DOHH2 (cell line): ENCODE results near the gene GIPC3.

Experiments
- H3F3A ChIP-seq: fragments of 200-600 bp; sonication (generic), shearing (Covaris generic); 2 replicates; pipeline ENCODE4 v1.6.0; 2016; ENCODE audit warnings: antibody characterized with exemption, mild to moderate bottlenecking; ENCODE audit not compliant: control insufficient read depth, insufficient read depth
- H3K27ac ChIP-seq: fragments of 200-600 bp; sonication (generic); 2 replicates; pipeline ENCODE4 v1.5.1; 2014; ENCODE audit warnings: low read depth, mild to moderate bottlenecking, low read length, moderate library complexity
- H3K27me3 ChIP-seq: fragments of 200-600 bp; sonication (generic); 2 replicates; pipeline ENCODE4 v1.6.1; 2014; ENCODE audit warnings: mild to moderate bottlenecking, low read length, mixed read lengths; ENCODE audit not compliant: control insufficient read depth
- H3K36me3 ChIP-seq: fragments of 200-600 bp; sonication (generic); 2 replicates; pipeline ENCODE4 v1.6.1; 2014; ENCODE audit warnings: mild to moderate bottlenecking, low read length, moderate library complexity, mixed read lengths; ENCODE audit not compliant: control insufficient read depth
- H3K4me1 ChIP-seq: fragments of 200-600 bp; sonication (generic); 2 replicates; pipeline ENCODE4 v1.6.1; 2014; ENCODE audit warnings: mild to moderate bottlenecking, low read length, mixed read lengths; ENCODE audit not compliant: control insufficient read depth
- H3K4me2 ChIP-seq: fragments of 200-600 bp; sonication (generic); 2 replicates; pipeline ENCODE4 v1.6.0; 2014; ENCODE audit warnings: mild to moderate bottlenecking, low read length, moderate library complexity
- H3K4me3 ChIP-seq: fragments of 200-600 bp; sonication (generic); 2 replicates; pipeline ENCODE4 v1.5.1; 2014; ENCODE audit warnings: mild to moderate bottlenecking, low read length, mixed read lengths
- H3K79me2 ChIP-seq: fragments of 200-600 bp; sonication (generic); 2 replicates; pipeline ENCODE4 v1.6.1; 2014; ENCODE audit warnings: mild to moderate bottlenecking, low read length, mixed read lengths; ENCODE audit not compliant: control insufficient read depth
- H3K9me2 ChIP-seq: fragments of 200-600 bp; sonication (generic); replicated peaks from 2 replicates; pipeline ENCODE4 v1.6.1; 2014; ENCODE audit warnings: mild to moderate bottlenecking, low read length, mixed read lengths; ENCODE audit not compliant: control insufficient read depth
- H3K9me3 ChIP-seq: fragments of 200-600 bp; sonication (generic); 2 replicates; pipeline ENCODE4 v1.6.1; 2014; ENCODE audit warnings: antibody characterized with exemption, low read length, mixed read lengths; ENCODE audit not compliant: control insufficient read depth, insufficient read depth
- H4K20me1 ChIP-seq: fragments of 200-600 bp; sonication (generic); 2 replicates; pipeline ENCODE4 v1.6.0; 2014; ENCODE audit warnings: low read depth, mild to moderate bottlenecking, antibody characterized with exemption, low read length, moderate library complexity; ENCODE audit not compliant: control insufficient read depth, insufficient read depth
- EZH2phosphoT487 ChIP-seq: fragments of 200-600 bp; sonication (generic); IDR thresholded peaks from 2 replicates; pipeline ENCODE4 v1.6.1; 2017; ENCODE audit warnings: borderline replicate concordance, mild to moderate bottlenecking, antibody characterized with exemption, low read length, moderate library complexity, mixed read lengths
- TF ChIP-seq, protein P1 (sequence below): fragments of 200-600 bp; sonication (generic); IDR thresholded peaks from one replicate; pipeline ENCODE4 v1.5.1; 2014; ENCODE audit warnings: antibody characterized with exemption, mild to moderate bottlenecking, low read depth, low read length; ENCODE audit not compliant: poor library complexity, severe bottlenecking

Gene GIPC3

DNA sequence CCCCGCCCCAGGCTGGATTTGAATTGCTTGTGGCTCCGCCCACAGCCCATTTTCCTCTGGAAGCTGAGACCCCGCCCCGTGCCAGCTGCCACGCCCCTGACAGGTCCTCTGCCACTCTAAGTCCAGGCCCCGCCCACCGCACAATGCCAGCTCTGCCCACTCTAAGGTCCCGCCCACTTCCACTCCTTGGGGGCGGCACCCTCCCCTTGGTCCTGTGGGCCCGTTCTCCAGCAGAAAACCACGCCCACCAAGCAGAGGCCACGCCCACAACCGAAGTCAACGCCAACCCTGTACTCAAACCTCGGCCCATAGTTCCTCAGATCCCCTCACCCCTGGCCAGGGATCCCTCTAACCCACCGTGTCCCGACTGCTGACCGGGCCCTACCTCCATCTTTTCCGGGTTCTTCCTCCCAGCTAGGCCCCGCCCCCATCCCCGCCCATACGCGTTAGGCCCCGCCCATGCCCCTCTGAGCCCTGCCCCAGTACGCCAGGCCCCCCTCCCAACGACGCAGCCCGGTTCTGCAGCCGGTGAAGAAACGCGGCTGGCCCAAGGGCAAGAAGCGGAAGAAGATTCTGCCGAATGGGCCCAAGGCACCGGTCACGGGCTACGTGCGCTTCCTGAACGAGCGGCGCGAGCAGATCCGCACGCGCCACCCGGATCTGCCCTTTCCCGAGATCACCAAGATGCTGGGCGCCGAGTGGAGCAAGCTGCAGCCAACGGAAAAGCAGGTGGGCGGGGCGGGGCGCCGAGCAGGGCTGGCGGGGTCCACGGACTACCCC lies 11.2 kb upstream of the GIPC3 start:
- H3K4me3 ChIP-seq: peak overlapping the region; percentile 93
- peaks cover 10% of the 10 kb centered on the region for H3K4me1 ChIP-seq
- no peaks in the 10 kb centered on the region; the same call in 1 of the 2 replicates for H4K20me1 ChIP-seq
- H3F3A ChIP-seq: no peaks in the 10 kb centered on the region; the same call in 1 of the 2 replicates
- no peaks in the 10 kb centered on the region for H3K9me2 ChIP-seq
- no peak overlapping the region for H3K27ac ChIP-seq
- TF ChIP-seq, protein P1, sequence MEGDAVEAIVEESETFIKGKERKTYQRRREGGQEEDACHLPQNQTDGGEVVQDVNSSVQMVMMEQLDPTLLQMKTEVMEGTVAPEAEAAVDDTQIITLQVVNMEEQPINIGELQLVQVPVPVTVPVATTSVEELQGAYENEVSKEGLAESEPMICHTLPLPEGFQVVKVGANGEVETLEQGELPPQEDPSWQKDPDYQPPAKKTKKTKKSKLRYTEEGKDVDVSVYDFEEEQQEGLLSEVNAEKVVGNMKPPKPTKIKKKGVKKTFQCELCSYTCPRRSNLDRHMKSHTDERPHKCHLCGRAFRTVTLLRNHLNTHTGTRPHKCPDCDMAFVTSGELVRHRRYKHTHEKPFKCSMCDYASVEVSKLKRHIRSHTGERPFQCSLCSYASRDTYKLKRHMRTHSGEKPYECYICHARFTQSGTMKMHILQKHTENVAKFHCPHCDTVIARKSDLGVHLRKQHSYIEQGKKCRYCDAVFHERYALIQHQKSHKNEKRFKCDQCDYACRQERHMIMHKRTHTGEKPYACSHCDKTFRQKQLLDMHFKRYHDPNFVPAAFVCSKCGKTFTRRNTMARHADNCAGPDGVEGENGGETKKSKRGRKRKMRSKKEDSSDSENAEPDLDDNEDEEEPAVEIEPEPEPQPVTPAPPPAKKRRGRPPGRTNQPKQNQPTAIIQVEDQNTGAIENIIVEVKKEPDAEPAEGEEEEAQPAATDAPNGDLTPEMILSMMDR: no peak
- no peak for TF ChIP-seq EZH2phosphoT487
- peaks cover 16% of the 10 kb centered on the region for H3K36me3 ChIP-seq
- H3K9me3 ChIP-seq: no peaks in the 10 kb centered on the region
- peaks cover 6% of the 10 kb centered on the region for H3K79me2 ChIP-seq
- no peaks in the 10 kb centered on the region for H3K27me3 ChIP-seq
- H3K4me2 ChIP-seq: peak overlapping the region; percentile 92

DNA sequence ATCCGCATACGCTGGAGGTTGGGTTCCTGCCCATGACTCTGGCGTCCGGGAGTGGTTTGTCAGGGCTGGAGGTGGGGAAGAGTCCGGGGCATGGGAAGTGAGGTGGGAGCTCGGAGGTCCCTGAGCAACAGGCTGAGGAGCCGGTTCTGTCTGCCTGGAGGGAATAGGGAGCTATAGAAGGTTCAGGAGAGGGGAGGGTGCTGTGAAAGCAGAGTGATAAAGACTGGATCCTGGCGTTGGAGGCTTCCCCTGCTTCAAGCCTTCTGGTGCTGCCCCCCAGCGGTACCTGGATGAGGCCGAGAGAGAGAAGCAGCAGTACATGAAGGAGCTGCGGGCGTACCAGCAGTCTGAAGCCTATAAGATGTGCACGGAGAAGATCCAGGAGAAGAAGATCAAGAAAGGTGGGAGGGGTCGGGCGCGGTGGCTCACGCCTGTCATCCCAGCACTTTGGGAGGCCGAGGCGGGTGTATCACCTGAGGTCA lies 10.0 kb upstream of the GIPC3 start:
- H3K4me1 ChIP-seq: peaks cover 10% of the 10 kb centered on the region
- no peaks in the 10 kb centered on the region for H3K9me2 ChIP-seq
- H3K36me3 ChIP-seq: peaks cover 16% of the 10 kb centered on the region
- no peaks in the 10 kb centered on the region for H3K9me3 ChIP-seq
- H3K79me2 ChIP-seq: peaks cover 6% of the 10 kb centered on the region
- H3K27ac ChIP-seq: no peak overlapping the region
- H3K4me3 ChIP-seq: no peak overlapping the region
- no peak overlapping the region for H3K4me2 ChIP-seq
- H3F3A ChIP-seq: no peaks in the 10 kb centered on the region; the same call in 1 of the 2 replicates
- no peaks in the 10 kb centered on the region; the same call in 1 of the 2 replicates for H4K20me1 ChIP-seq
- TF ChIP-seq, protein P1: no peak
- no peak for TF ChIP-seq EZH2phosphoT487
- H3K27me3 ChIP-seq: no peaks in the 10 kb centered on the region

DNA sequence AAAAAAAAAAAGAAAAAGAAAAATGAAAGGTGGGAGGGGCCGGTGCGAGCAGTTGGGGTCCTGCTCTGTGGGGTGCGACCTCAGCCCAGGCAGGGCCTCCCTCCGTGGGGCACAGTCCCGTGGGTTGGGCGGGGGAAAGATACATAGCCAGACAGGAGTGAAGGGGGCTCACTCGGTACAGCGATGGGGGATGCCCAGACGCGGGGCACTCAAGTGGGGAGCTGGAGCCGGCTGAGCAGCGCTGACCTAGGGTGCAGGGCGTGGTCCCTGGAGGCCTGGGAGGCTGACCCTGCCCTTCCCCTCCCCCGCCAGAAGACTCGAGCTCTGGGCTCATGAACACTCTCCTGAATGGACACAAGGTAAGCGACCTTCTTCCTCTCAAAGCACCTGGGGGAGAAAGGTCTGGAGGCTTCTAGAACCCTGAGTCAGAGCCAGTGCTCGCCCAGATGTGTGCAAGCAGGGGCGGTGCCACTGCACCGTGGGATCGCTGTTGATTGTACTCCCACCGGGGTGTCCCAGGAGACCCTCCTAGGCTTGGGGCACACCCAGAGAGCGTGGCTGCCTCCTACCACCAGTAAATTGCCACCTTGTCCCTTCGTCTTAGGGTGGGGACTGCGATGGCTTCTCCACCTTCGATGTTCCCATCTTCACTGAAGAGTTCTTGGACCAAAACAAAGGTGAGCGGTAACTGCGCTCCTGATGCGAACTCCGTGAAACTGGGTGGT lies 9.2 kb upstream of the GIPC3 start:
- Histone ChIP-seq H3K4me2 (no peak overlapping the region), H3K27ac (no peak overlapping the region), H3K27me3 (no peaks in the 10 kb centered on the region), H3K9me3 (no peaks in the 10 kb centered on the region), H3K79me2 (peaks cover 6% of the 10 kb centered on the region), H3K4me3 (no peak overlapping the region), H3K9me2 (no peaks in the 10 kb centered on the region), H3K36me3 (peaks cover 16% of the 10 kb centered on the region), H3K4me1 (peaks cover 10% of the 10 kb centered on the region), H3F3A (no peaks in the 10 kb centered on the region), H4K20me1 (no peaks in the 10 kb centered on the region; the same call in 1 of the 2 replicates)
- no peak for TF ChIP-seq EZH2phosphoT487
- TF ChIP-seq, protein P1: no peak
